Gastrocnemius medialis (tissue), 4 donors: ENCODE results near the gene RRP1.

ENCODE experiments used
- POLR2A ChIP-seq, 2 donors: fragments of 450-650 bp; IDR thresholded peaks; one replicate each; pipeline ENCODE4 v1.6.1; 2017; ENCODE audit warnings: antibody characterized with exemption in 2 of 2, mild to moderate bottlenecking in 2 of 2, moderate library complexity in 2 of 2
- TF ChIP-seq, protein P1 (sequence below), 5 experiments: fragments of 450-650 bp in 3 of 5; fragments of 200-600 bp in 2 of 5; sonication (generic) in 2 of 5; IDR thresholded peaks in 4 of 5; conservative IDR thresholded peaks in 1 of 5; 1 replicate in 4 of 5; 2 replicates in 1 of 5; pipeline ENCODE4 v1.5.1; 2016 to 2019; ENCODE audit warnings: antibody characterized with exemption in 5 of 5, mild to moderate bottlenecking in 3 of 5, moderate library complexity in 3 of 5

DNA sequence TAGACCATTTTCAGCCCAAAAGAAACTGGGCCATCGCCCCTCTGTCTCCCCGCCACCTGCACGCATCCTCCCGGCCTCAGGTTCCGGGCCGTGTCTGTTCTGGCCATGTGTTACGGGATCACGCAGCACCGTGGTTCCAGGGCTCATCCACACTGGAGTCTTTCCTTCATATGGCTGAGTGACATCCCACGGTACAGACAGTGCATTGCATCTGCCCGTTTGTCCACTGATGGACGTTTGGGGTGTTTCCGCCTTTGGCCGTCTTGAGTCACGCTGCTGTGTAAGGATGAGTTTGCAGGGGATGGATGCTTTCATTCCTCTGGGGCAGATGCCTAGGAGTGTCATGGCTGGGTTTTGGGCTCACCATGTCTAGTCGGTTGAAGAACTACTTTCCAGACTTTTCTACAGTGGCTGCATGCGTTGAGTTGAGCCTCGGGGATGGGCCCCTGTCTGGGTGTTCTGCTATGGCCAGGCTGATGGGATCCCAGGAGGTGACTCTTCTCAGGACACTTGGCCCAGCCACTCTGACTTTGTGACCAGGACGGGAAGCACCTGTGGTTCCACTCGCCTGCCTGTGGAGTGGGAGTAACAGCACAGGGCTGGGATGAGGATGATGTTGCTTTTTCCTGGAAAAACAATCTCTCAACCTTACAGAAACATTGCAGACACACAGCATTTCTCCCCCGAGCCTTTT, 16.8 kb downstream of the RRP1 start:
- TF ChIP-seq, protein P1, sequence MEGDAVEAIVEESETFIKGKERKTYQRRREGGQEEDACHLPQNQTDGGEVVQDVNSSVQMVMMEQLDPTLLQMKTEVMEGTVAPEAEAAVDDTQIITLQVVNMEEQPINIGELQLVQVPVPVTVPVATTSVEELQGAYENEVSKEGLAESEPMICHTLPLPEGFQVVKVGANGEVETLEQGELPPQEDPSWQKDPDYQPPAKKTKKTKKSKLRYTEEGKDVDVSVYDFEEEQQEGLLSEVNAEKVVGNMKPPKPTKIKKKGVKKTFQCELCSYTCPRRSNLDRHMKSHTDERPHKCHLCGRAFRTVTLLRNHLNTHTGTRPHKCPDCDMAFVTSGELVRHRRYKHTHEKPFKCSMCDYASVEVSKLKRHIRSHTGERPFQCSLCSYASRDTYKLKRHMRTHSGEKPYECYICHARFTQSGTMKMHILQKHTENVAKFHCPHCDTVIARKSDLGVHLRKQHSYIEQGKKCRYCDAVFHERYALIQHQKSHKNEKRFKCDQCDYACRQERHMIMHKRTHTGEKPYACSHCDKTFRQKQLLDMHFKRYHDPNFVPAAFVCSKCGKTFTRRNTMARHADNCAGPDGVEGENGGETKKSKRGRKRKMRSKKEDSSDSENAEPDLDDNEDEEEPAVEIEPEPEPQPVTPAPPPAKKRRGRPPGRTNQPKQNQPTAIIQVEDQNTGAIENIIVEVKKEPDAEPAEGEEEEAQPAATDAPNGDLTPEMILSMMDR (IDR thresholded peaks at IDR 0.05 in 4 of 5, conservative IDR thresholded peaks at IDR 0.05 in 1 of 5) = no peak
- no peak for TF ChIP-seq POLR2A (IDR thresholded peaks at IDR 0.05)
